ENCODE results near the gene TTYH3.
"Not testable (repeated sequence)": the region's sequence is repeated elsewhere in the genome, so short reads cannot be mapped to it uniquely, and the experiment has no call there.

The TTYH3 gene

DNA sequence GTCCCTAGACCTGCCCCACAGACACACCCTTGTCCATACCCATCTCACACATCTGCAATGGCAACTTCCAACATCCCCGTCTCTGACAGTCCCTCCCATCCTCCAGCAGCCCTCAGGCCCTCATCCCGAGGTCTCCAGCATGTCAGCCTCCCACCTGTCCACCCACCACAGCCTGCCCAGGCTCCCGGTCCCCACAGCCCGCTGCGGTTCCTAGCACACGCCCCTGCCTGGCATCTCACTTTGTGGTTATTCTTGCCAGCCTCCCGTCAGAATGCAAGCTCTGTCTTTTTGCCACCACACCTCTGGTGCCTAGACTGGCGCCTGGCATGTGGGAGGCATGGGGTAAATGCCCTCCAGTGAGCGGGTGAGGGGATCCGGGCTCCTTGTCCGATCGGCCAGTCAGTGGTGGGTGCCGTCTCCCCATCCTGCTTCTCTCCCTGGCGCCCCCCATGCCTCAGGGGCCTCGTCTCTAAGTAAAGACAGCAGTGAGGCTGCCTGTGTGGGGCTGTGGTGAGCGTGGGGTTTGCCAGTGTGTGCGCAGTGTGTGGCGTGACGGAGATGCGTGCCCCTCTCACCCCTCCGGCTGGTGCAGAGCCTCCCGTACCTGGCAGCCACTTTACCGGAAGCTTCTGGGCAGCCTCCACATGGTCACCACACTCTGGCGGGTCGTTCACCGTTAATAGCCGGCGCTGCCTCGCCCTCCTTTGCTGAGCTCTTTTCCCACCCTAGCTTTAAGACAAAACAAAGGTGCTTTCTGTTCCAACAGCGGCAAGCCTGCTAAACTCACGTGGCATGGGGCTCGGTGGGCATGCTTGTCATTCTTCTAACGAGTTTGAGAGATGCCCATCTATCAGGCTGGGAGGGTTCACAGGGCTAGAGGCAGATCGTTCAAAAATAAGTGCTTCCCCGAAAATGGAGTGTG is 28.5 kb upstream of the TTYH3 start:
- DNase-seq = no peak

DNA sequence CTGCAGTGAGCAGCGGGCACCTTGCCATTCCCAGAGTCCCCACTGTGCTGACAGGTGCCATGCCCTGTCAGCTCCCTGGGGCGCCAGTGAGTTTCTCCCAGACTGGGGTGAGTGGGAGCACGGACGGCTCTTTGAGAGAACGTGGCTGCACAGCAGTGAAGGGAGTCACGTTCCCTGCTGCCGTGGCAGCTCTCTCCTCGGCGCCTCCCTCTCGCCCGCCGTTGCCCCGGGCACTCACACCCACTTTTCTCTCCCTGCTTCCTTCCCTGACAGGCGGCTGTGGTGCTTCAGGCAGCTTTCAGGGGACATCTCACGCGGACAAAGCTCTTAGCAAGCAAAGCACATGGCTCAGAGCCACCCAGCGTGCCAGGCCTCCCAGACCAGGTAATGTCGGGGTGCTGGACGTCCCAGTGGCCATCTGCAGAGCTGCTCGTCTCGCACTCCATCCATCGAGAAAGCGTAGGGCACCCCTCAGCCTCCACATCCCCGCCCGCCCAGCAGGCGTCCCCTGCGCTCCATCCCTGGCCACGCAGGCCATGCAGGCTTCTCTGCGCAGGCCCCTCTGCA is 27.1 kb upstream of the TTYH3 start:
- peak; percentile 91 for DNase-seq

- DNase-seq = no peak
These were observed 25.9 kb upstream of the TTYH3 start for GRCh38 chr7:2605608-2606538.

GRCh38 chr7:2606539-2606936 is 25.2 kb upstream of the TTYH3 start:
- no peak for DNase-seq

DNA sequence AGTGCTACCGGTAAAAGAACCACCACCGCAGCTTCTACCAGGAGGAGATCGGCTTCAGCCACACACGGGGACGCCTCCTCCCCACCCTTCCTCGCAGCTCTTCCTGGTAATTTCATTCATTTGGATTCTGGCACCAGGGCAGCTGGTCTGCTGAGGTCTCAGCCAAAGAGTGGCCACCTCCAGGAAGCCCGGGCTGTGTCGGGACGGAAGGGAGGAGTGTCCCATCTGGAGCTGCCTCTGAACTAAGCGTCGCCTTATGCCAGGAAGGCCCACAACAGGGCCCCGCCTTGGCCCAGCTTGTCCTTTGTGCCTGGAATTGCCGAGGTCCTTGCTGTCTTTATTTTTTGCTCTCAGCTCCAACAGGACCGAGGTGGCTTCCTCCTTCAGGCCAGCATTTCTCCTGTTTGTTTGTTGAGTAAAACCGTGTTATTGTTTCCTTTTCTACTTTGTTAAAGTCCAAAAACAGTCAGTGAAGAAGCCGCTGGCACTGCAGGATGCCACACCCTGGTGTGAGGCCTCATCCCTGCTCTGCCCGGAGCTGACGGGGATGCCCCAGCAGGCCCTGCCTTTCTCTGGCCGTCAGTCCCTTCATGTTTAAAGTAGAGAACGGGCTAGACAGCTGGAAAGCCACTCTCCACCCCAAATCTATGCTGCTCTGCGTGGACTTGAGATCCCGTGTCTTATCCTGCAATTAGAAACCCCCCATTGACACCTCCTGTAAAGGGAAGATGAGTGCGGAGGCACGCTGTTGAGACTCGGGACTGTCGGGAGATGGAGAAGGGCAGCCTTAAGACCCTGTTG is 24.5 kb upstream of the TTYH3 start:
- no peak for DNase-seq

DNA sequence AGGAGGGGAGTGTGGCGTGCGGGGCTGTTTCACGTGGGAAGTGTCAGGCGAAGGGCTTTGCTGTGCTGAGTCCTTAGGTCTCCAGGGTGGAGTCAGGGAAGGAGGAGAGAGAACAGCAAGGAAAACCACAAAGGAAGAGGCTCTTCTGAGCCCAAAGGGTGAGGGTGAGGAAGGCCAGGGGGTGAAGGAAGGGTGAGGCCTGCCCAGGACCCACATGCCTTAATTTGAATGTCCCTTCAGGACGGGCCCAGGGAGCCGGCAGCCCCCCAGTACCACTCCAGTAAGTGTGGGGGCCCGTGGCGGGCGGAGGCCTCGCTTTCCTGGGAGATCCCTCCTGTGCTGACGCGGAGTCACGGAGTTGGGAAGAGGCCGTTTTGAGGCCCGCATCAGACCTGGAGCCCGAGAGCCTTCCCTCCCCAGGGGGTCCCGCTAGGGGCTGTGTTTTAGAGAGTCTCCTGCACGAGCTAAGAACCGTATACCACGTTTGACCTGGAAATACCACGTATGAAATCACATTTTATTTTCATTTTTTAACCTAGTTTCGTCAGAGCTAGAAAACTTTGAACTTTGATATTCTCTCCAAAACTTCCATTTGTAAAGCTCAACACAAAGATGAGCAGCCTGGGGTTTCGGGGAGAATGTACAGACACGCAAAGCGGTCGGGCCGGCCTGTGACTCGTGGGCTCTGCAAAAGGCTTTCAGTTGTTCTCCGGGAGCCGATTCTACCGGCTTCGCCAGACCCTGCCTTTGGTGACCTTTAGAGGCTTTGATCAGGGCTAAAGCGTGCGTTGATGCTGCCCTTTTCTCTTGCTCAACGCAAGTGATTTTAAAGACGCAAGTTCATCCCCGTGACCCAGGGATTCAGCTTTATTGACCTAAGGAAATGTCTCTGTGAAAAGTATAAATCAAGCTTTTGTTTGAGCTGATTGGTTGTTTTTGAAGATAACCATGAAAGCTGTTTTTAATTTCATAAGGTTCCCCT is 23.6 kb upstream of the TTYH3 start:
- DNase-seq = no peak

DNA sequence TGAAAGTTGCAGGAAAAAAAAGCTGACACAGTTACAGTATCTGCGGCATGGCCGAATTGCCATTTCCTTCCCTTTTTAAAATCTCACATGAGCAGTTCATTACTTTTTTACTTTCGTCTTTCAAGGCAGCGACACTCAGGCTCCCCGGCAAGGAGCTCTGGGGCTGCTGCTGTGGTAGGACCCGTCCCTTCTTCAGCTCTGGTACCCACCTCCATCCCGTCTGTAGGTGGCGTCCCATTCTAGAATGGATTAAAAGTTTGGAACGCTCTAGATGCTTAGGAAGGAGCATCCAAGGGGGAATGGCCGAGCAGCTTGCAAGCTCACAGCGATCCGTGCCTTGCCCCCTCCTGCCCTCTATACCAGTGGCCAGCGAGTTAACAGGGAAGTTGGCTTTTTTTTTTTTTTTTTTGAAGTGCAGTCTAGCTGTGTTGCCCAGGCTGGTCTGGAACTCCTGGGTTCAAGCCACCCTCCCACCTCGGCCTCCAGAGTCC is 22.8 kb upstream of the TTYH3 start:
- DNase-seq = no peak

- DNase-seq = not testable (repeated sequence)
These were observed 22.1 kb upstream of the TTYH3 start for GRCh38 chr7:2609646-2610045.

GRCh38 chr7:2610466-2610865 is 21.3 kb upstream of the TTYH3 start:
- DNase-seq = no peak

GRCh38 chr7:2610898-2611297 is 20.9 kb upstream of the TTYH3 start:
- no peak for DNase-seq

GRCh38 chr7:2611401-2611800 is 20.4 kb upstream of the TTYH3 start:
- DNase-seq = no peak

GRCh38 chr7:2611922-2612321 is 19.9 kb upstream of the TTYH3 start:
- DNase-seq = no peak

DNA sequence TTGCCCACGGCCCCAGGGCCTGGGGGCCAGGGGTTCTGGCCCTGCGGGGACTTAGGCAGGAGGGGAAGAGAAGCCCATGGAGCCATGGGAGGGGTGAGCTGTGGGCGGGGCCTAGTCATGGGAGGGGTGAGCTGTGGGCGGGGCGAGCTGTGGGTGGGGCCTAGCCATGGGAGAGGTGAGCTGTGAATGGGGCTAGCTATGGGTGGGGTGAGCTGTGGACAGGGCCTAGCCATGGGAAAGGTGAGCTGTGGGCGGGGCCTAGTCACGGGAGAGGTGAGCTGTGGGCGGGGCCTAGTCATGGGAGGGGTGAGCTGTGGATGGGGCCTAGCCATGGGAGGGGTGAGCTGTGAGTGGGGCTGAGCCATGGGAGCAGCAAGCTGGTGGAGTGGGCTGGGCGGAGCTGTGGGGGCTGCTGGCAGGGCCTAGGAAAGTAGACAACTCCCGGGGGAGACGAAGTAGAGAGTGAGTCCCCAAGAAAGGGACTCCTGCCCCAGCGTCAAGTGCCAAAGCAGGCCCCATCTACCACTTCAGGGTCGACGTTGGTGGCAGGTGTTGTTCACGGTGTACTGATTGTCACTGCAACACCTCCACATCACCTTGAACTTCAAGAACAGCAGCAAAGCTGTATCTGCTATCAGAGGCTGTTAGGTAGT is 19.2 kb upstream of the TTYH3 start:
- peak; percentile 63 for DNase-seq

- peak; percentile 92 for DNase-seq
These were observed 18.5 kb upstream of the TTYH3 start for GRCh38 chr7:2613098-2613930.

GRCh38 chr7:2613931-2614600 is 17.7 kb upstream of the TTYH3 start:
- peak; percentile 97 for DNase-seq

GRCh38 chr7:2614631-2615330 is 17.0 kb upstream of the TTYH3 start:
- DNase-seq = peak; percentile 97

DNA sequence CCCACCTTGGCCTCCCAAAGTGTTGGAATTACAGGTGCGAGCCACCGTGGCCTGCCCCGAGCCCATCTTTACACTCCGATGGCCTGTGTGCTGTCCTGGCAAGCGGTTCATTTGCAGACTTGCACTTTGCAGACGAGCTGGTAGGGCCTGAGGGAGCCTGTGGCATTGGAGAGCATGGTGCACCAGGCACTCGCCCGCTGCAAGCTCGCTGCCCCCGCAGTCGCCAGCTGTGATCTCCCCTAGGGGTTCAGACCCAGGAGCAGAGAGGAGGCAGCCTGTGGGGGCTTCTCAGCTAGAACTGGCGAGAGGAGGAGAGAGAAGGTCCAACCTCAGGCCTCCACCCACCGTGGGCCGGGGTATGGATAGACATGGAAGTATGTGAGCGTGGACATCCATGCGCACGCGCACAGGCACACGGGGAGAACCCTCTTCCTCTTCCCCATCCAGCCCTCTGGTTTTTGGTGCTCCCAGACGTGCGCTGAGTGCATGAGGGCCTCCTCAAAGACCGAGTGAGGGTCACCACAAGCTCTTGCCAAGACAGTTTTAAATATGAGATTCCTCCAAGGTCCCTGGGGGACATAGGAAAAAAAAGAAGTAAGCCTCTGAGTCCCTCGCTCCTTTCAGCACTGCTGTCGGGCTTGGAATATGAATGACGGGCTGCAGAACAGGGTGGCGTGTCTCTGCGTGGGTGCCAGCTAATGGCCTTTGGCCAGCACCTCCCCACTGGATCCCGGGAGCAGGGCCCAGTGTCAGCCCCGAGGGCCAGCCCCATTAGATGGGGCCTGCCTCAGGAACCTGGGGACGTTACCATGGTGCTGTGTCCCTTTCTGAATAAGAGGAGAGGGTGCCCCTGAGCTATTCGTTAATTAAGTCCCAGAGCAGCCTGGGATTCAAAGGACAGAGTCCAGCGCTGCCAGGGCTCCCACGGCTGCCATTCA is 15.1 kb upstream of the TTYH3 start:
- DNase-seq = peak; percentile 83
